GM04504 (cell line): ENCODE results near the gene ETV5.

Experiments used
- DNase-seq: peaks from one replicate; pipeline ENCODE4 v3.0.0-alpha.2; 2012; ENCODE audit warnings: low read depth

The ETV5 gene

GRCh38 chr3:186123012-186123411, 14.1 kb upstream of the ETV5 start:
- no peak for DNase-seq

- DNase-seq: no peak
Observed at GRCh38 chr3:186121968-186122367, 13.1 kb upstream of the ETV5 start.

GRCh38 chr3:186121278-186121677, 12.4 kb upstream of the ETV5 start:
- no peak for DNase-seq

GRCh38 chr3:186119499-186119898, 10.6 kb upstream of the ETV5 start:
- DNase-seq: no peak

- no peak for DNase-seq
Observed at GRCh38 chr3:186118692-186119091, 9.8 kb upstream of the ETV5 start.

GRCh38 chr3:186117521-186118134, 8.7 kb upstream of the ETV5 start:
- DNase-seq: no peak

- DNase-seq: no peak
Observed at GRCh38 chr3:186115239-186115996, 6.5 kb upstream of the ETV5 start.

- no peak for DNase-seq
Observed at GRCh38 chr3:186110975-186111974, 2.4 kb upstream of the ETV5 start.

GRCh38 chr3:186109897-186110803, 1.3 kb upstream of the ETV5 start:
- DNase-seq: no peak

GRCh38 chr3:186108106-186108940, 566 bp downstream of the ETV5 start:
- DNase-seq: no peak

GRCh38 chr3:186107215-186108105, 1.4 kb downstream of the ETV5 start:
- no peak for DNase-seq

GRCh38 chr3:186105543-186105942, 3.3 kb downstream of the ETV5 start:
- DNase-seq: no peak

- no peak for DNase-seq
Observed at GRCh38 chr3:186102687-186103086, 6.2 kb downstream of the ETV5 start.

- no peak for DNase-seq
Observed at GRCh38 chr3:186100398-186100797, 8.5 kb downstream of the ETV5 start.

- peak; percentile 66 for DNase-seq
Observed at GRCh38 chr3:186099178-186099577, 9.7 kb downstream of the ETV5 start.

- DNase-seq: no peak
Observed at GRCh38 chr3:186098740-186099139, 10.1 kb downstream of the ETV5 start.

GRCh38 chr3:186097663-186098451, 11.0 kb downstream of the ETV5 start:
- DNase-seq: no peak

GRCh38 chr3:186097317-186097662, 11.6 kb downstream of the ETV5 start:
- no peak for DNase-seq

- no peak for DNase-seq
Observed at GRCh38 chr3:186096290-186096689, 12.6 kb downstream of the ETV5 start.
